Kidney epithelial cell (primary cell): Measurements from ENCODE around the gene ZNF649. TPM values are rescaled to one million over a fixed set of nuclear protein-coding genes. Genes with fewer than 3 reads are reported as not detected.

Source experiments
- DNase-seq: peaks from one replicate; pipeline ENCODE4 v3.0.0-alpha.2; 2010; ENCODE audit warnings: low read depth
- H3K27me3 ChIP-seq: 2 replicates; pipeline ENCODE4 v1.6.0; 2011; ENCODE audit warnings: low read length; ENCODE audit not compliant: control insufficient read depth, insufficient read depth
- H3K36me3 ChIP-seq: 2 replicates; pipeline ENCODE4 v1.5.1; 2011; ENCODE audit warnings: low read length; ENCODE audit not compliant: control insufficient read depth, insufficient read depth
- H3K4me3 ChIP-seq: 2 replicates; pipeline ENCODE4 v1.5.1; 2011; ENCODE audit warnings: low read depth, mild to moderate bottlenecking, control low read depth, low read length
- CTCF ChIP-seq: IDR thresholded peaks from 2 replicates; pipeline ENCODE4 v1.5.1; 2011; ENCODE audit warnings: mild to moderate bottlenecking, moderate library complexity, low read length, control low read depth, inconsistent platforms; ENCODE audit not compliant: insufficient read depth, poor library complexity, severe bottlenecking
- total RNA-seq: library from RNA; depleted of rRNA; stranded (reverse); fragments of >200 nt; gene quantifications from 2 replicates; pipeline ENCODE4 v1.2.3, GENCODE V29; 2015

ZNF649 gene
- total RNA-seq, 1 donor from 2014 or later, result 10.3 TPM

- Histone ChIP-seq H3K36me3 (no peaks in the 10 kb centered on the region), H3K27me3 (no peaks in the 10 kb centered on the region), H3K4me3 (no peak overlapping the region)
- TF ChIP-seq CTCF, result no peak
- DNase-seq, result no peak
Observed at GRCh38 chr19:51882518-51882917, 22.3 kb downstream of the ZNF649 start.

- no peaks in the 10 kb centered on the region for H3K36me3 ChIP-seq
- H3K4me3 ChIP-seq, result no peak overlapping the region
- no peak for DNase-seq
- no peak for TF ChIP-seq CTCF
- H3K27me3 ChIP-seq, result no peaks in the 10 kb centered on the region
Observed at GRCh38 chr19:51873097-51873496, 31.7 kb downstream of the ZNF649 start.

GRCh38 chr19:51861870-51862622, 42.8 kb downstream of the ZNF649 start:
- no peaks in the 10 kb centered on the region for H3K36me3 ChIP-seq
- DNase-seq, result no peak
- H3K27me3 ChIP-seq, result no peaks in the 10 kb centered on the region
- TF ChIP-seq CTCF, result no peak
- H3K4me3 ChIP-seq, result no peak overlapping the region

Other genes with a start within 250 kb of the ZNF649 start
- 7.8 and 12.6 TPM in 2 replicates for gene SPACA6, start 211.7 kb downstream of the ZNF649 start, total RNA-seq
- not detected in 2 replicates for gene HAS1, start 181.0 kb downstream of the ZNF649 start, total RNA-seq
- not detected in 2 replicates for gene FPR1, start 153.1 kb downstream of the ZNF649 start, total RNA-seq
- gene FPR2, start 143.8 kb downstream of the ZNF649 start, total RNA-seq, result not detected in 2 replicates
- not detected in 2 replicates for gene FPR3, start 109.9 kb downstream of the ZNF649 start, total RNA-seq
- gene ZNF577, start 17.1 kb downstream of the ZNF649 start, total RNA-seq, result 4.0 and 10.2 TPM in 2 replicates
- gene ZNF613, start 22.5 kb upstream of the ZNF649 start, total RNA-seq, result 3.4 and 5.8 TPM in 2 replicates
- 6.6 and 10.4 TPM in 2 replicates for gene ZNF350, start 81.8 kb upstream of the ZNF649 start, total RNA-seq
- gene ZNF615, start 103.2 kb upstream of the ZNF649 start, total RNA-seq, result 3.2 and 13.1 TPM in 2 replicates
- 4.3 and 7.0 TPM in 2 replicates for gene ZNF614, start 123.4 kb upstream of the ZNF649 start, total RNA-seq
- gene ZNF432, start 143.8 kb upstream of the ZNF649 start, total RNA-seq, result 4.3 and 4.7 TPM in 2 replicates
- gene ZNF841, start 190.7 kb upstream of the ZNF649 start, total RNA-seq, result 8.4 and 10.3 TPM in 2 replicates
- gene ZNF616, start 234.9 kb upstream of the ZNF649 start, total RNA-seq, result 4.6 and 12.9 TPM in 2 replicates